HG02610 (cell line): ENCODE measurements around the gene PLEKHO2.
A peak's percentile ranks its signal among the peaks of the same experiment; 100 is the strongest.

Source experiments
- ATAC-seq: cut with Tn5 transposase; IDR thresholded peaks from one replicate; pipeline ENCODE4 v1.9.1; 2021; ENCODE audit warnings: mild to moderate bottlenecking, moderate library complexity; ENCODE audit not compliant: unreplicated experiment

The PLEKHO2 gene

DNA sequence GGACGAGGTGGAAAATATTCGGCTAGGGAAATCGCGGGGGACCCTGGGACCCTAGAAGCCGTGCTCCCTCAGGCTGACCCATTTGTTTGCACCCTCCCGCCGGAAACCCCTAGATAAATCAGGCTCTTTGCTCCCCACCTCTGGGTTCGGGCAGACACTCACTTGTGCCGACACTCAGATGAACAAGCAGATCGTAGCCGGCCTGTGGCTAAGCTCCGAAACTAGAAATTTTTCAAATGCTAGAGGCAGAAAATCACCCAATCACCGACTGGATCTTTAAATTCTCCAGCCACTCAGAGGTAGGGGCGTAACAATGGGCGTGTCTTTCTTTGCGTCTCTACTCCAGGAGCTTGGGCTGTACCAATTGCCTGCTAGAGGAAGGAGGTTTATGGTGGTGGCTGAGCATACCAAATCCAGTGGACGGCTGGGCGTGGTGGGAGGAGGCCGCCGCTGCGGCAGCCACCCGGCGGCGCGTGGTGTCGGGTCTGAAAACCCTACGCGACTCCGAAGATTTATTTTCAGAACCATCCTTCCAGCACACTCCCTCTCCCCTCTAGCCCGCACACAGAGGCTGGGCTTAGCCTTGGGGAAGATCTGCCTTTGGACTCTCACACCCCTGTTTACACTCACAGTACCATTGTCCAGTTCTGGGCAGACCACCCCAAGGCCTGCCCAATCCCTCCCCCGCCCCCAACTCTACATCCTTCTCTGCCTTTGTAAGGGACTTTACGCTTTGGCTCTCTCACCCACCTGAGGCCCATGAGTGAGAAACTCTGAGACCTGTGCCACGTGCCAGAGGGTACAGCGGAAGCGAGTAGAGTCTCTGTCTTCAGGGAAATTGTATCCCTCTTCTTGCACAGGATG is 16.1 kb upstream of the PLEKHO2 start, which contains the start of gene PIF1:
TSS of gene PIF1 (minus strand) at position 217 of the 864 bp plus-strand sequence. CDS start 1,312 bp downstream, outside the sequence.
- ATAC-seq: peak; percentile 90

DNA sequence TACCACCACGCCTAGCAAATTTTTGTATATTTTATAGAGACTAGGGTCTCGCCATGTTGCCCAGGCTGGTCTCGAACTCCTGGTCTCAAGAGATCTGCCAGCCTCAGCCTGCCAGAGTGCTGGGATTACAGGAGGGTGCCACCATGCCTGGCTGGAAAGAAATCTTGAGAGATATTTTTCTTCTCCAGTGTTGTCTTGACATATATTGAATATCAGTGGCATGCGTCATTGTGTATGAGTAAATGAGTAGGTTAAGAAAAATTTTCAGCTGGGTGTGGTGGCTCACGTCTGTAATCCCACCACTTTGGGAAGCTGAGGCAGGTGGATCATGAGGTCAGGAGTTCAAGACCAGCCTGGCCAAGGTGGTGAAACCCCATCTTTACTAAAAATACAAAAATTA is 12.7 kb upstream of the PLEKHO2 start:
- no peak for ATAC-seq

DNA sequence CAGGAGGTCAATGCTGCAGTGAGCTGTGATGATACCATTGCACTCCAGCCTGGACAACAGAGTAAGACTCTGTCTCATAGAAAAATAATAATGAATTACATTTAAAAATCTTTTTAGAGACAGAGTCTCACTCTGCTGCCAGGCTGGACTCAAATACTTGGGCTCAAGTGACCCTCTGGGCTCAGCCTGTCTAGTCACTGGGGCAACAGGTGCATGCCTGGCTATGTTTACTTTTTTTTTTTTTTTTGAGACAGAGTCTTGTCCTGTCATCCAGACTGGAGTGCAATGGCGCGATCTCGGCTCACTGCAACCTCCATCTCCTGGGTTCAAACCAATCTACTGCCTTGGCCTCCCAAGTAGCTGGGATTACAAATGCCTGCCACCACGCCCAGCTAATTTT is 8.0 kb upstream of the PLEKHO2 start:
- no peak for ATAC-seq

DNA sequence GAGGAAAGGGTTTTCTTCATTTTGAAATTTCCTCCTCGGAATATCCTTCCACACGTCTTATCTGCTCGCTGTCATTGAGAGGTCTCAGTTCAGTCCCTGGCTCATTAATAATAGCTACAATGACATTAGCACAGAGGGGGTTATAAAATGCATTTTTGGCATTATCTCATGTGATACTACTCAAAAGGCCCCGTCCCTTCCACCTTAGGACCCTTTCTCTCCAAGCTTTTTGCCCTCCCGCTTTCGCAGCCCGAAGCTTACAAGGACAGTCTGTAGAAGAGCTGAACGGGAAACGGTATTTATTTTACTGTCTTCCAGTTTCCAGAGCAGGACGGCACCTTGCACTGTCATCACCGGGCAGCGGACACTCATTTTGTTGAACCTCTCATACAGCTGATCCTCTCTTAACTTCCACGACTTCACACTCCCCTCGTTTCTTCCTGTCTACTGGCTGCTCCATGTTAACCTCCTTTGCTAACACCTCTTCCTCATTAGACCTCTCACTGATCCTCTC is 5.6 kb upstream of the PLEKHO2 start:
- ATAC-seq: peak; percentile 4

DNA sequence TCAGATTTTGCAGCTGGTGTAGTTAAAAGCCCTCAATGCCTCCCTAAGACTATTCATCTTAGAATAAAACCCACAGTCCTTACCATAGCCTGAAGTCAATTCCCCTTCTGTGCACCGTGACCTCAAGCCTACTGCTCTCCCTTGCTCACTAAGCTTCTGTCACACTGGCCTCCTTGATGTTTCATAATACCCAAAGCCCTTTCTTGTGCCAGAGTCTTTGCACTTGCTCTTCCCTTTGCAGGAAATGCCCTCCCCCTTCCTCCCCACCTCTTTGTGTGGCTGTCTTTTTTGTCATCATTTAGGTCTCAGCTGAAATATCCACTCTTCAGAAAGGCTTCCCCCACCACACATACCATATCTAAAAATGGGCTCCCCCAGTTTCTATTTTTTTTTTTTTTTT is 4.2 kb upstream of the PLEKHO2 start:
- no peak for ATAC-seq

DNA sequence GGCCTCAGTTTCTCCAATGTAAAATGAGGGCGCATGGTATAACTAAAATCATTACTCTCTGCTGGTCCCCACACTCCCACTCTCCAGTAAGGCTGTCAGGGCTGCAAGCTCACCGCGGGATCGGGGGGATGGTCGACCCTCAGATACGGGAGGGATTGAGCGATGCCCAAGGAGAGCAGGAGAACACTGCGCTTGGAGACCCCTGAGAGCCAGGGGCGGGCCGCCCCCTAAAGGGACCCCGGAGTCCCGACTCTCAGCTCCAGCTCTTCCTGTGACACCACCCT is 713 bp upstream of the PLEKHO2 start:
- no peak for ATAC-seq

DNA sequence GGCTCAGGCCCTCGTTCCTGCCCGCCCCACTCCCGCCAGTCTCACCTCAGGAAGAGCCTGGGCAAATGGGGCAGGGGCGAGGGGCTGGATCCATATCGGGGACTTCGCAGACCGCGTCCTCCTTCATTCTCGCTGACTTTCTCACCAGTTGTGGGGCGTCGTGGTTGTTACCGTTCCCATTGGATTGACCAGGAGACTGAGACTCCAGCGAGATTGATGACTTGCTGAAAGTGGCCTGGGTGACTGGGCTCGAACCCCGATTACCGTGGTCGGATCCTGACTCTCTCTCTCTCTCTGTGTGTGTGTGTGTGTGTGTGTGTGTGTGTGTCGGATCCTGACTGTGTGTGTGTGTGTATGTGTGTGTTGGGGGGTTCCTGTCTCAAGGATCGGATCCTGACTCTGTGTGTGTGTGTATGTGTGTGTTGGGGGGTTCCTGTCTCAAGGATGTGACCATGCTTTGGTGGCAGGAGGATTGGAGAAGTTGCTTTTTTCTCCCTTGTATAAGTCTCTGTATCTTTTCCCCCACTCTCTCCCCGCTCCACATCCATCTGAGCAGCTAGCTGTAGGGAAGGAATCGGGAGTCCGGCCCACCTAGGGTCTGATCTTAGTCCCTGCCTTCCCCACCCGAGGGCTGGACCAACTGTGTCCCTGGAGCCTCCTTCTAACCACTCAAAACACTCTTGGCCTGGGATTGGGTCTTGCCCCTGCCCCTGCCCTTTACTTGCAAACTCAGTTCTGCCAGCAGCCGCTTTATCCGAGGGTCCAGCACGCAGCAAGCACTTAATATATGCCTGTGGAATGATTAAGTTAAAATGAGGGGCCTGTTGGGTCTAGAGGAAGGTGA is 603 bp downstream of the PLEKHO2 start:
- no peak for ATAC-seq

DNA sequence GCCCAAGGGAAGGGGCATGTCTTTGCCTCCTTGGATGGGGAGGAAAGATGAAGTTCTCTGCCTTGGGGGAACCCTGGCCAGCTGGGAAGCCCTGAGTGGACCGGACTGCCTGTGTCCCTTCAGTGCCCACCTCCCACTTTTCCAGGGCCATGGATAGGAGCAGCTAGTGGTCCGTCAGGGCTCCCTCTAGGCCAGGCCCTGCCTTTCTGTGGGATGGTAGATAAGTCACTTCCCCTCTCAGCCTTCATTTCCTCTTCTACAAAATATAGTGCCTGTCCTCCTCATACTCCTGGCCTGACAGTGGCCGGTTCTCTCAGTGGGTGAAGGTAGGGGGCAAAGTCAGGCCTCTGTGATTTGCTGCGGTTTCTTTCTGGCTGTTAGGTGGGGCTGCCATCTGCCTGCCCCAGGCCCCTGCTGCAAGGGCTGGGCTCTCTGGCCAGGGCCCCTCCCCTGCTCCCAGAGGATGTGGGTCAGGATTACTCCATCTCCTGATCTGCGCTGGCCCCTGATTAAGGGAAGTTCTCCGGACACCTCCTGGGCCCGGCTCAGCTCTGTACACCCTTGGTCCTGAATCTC is 1.4 kb downstream of the PLEKHO2 start:
- ATAC-seq: no peak

DNA sequence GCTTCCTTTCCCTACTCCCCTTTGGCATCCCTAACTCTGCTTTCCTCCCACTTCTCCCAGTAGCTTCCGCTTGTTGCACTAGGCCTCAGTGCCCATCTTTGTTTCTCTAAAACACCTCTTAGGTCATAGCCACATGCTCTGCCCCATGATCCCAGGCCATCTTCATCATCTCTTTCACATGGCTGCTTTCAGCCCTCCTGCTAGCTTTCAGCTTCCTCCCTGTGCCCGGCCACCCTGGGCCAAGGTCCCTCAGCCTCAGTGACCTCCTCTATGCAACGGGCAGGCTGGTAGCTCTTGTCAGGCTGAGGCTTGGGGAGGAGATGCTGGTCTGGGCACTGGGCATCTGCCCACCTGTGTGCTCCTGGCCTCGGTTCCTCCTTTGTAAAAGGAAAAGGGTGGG is 2.3 kb downstream of the PLEKHO2 start:
- no peak for ATAC-seq

DNA sequence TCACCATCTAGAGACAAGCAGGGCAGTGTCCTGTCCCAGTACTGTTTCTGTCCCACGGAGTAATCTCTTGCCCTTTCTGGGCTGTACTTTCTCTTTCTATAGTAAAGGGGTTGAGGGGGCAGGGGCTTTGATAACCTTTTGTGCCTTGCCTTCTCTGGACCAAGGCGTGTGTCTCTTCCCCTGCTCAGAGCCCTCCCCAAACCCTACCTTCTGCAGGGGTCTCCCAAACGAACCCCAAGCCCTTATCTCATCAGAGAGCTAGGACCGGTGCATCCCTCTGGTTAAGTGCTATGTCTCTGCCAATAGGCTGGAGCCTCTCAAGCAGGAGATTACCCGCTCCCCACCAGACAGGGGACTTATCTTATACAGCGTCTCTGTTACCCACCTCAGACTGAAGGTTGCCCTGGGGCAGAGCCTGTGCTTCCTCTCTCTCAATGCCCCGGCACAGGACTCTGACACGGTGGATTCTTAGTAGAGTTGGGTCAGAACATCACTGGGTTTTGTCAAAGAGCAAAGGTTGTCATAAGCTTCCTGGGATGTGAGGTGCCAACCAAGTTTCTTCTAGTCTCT is 2.9 kb downstream of the PLEKHO2 start:
- no peak for ATAC-seq

DNA sequence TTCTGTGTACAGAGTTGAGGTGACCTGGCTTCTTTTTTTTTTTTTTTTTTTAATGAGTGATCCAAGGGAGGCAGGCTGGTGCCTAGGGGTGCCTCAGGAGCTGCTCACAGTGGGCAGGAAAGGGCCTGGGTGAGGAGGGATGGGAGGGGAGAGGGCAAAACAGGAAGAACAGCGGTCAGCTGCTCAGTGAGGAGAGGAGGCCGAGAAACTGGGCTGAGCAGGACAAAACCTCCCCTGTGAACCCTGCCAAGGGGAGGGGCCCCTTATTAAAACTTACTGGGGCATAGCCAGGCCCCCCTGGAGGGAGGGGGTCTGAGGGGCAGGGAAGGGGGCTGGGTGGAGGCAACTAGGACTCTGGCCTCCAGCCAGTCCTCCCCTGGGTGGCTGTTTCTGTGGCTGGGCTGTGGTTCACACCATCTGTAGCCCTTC is 3.5 kb downstream of the PLEKHO2 start:
- no peak for ATAC-seq

DNA sequence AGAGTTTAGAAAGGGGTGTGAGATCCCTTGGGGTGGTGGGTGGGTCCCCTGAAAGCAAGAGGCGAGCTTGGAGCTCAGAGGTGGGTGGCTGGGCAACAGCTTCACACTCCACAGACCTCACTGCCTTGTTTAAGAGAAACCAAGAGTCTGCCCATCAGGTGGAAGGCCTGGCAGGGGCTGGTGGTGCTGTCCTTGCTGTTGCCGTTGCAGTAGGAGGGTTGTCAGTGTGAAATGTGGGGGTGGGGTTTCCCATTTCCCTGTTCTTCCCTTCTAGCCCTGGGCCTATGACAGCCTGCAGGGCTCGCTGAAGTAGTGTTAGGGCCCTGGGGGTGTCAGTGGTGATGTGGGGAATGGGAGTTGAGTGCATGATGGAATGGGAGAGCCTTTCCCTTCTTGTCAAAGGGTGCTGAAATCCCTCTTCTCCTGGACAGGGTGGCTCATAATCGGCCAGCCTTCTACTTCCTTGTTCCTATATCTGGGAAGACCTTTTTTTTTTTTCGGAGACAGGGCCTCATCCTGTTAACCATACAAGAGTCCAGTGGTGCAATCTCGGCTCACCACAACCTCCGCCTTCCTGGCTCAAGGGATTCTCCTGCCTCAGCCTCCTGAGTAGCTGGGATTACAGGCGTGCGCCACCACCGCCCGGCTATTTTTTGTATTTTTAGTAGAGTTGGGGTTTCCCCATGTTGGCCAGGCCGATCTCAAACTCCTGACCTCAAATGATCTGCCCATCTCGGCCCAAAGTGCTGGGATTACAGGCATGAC is 4.3 kb downstream of the PLEKHO2 start:
- no peak for ATAC-seq

DNA sequence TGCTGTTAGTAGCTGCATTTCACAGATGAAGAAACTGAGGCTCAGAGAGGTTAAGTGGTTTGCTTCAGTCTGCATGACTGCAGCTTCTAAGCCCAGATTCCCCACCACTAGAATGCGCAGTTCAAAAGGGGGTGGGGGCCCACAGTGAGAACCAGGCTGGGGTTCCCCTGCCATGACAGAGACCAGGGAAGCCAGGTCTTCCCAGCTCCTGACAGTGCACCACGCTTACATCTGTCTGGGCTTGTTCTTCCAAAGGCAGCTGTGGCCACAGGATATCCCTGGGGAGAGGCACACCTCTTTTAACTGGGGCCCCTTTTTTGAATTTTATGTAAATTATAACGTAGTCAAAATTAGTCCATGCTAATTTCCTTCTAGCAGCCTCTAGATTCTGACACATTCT is 5.3 kb downstream of the PLEKHO2 start:
- no peak for ATAC-seq

DNA sequence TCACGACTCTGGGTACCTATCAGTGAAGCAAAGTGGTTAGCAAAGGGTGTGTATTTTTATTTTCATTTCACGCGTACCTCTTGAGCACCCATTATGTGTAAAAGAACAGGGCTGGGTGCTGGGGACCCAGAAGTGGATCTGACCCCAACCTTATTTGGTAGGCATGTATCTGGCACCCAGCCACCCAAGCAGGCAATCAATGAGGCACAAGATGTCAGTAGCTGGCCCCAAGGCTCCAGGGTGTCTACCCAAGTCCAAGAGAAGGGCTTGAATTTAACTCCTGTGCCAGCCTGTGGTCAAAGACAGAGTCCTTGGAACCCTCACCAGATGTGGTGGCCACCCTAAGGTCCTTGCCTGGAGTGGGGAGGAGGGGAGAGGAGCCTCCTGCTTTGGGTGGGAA is 5.7 kb downstream of the PLEKHO2 start:
- ATAC-seq: no peak

DNA sequence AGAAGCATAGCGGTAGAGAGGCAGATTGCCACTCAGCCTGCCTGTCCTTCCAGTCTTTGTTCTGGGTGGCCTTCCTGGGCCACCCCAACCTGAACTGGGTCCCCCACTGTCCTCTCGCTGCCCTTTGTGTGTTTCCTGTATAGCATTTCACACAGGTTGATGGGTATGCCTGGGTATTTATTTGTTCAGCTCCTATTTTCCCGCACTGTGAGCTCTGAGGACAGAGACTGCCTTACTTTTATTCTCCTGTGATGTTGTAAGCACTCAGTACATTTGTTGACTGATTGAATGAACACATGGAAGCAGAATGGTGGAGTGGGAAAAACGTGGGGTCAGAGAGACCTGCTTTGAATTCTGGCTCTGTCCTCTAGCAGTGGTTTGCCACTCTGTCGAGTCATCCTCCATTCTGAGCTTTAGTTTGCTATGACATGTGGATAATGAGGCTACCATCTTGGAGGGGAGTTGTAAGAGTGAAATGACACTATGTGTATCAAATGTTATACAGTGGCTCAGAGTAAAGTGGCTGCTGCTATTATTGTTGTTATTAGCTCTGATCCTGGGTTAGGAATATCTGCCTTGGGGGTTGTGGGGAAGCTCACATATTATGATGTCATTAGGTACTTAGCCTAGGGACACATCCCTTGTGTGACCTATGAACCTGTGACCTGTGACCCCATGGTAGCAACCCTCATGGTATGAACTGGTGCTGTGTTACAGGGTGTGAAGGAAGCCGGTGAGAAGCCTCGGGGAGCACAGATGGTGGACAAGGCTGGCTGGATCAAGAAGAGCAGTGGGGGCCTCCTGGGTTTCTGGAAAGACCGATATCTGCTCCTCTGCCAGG is 6.4 kb downstream of the PLEKHO2 start:
- ATAC-seq: no peak

DNA sequence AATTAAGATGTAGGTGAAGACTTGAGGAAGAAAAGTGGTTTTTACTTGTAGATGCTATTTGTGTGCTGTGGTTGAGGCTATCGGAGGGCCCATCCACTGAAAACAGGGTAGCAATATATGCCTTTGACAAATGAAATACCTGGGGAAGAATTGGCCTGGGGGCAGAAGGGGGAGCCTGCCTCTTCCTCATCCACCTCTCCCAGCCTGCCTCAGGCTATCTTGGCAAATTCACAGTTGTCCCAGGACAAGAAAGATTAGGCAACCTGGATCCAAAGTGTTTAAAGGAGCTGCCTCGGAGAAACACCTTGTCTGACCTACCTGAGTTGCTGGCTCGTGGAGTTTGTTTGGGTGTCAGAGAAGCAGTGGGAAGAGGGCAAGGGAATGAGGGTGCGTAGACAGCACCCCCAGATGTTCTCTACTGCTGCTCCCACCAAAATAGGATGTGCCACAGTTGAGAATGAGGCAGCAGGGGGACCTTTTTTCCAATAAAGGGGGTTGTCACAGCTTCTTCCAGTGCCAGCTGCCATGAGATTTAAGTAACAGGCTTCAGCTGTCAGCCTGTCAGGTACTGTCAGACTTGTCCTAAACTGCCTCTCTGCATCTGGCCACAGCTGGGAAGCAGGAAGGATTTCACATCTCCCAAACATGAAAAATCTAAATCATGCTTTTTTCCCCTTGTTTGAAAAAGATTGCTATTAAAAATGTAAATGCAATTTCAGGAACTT is 9.2 kb downstream of the PLEKHO2 start:
- ATAC-seq: no peak

DNA sequence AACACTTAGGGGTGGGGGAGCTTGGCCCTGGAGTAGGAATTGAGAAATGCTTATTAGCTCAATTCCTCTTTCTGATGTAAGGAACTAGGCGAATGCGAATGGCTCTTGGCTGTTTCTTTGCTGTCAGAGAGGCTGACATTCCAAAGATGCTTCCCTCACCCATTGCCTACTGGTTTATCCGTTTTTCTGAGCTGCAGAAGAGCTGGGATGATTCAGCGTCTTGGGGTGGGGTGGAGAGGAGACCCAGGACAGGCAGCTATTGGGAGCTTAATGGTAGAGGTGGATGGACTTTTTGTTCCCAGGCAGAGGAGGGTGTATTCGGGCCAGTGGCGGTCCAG is 9.8 kb downstream of the PLEKHO2 start:
- no peak for ATAC-seq

DNA sequence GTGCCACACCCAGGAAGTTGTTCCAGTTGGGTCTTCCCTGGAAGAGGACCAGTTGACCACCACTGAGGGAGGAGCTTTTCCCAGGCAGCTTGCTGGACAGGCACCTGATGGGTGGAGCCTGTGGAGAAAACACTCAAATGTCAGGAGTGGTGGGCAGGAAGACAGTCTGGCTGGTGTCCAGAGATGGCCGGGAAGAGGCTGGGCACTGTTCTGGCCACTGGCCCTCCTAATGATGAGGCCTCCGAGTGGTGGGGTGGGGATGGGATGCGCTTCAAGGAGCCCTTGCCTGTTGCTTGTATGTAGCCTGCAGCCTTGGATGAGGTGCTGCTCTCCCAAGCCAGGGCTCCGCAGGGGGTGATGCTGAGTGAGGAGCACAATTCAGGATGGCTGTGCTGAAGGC is 12.3 kb downstream of the PLEKHO2 start:
- no peak for ATAC-seq

DNA sequence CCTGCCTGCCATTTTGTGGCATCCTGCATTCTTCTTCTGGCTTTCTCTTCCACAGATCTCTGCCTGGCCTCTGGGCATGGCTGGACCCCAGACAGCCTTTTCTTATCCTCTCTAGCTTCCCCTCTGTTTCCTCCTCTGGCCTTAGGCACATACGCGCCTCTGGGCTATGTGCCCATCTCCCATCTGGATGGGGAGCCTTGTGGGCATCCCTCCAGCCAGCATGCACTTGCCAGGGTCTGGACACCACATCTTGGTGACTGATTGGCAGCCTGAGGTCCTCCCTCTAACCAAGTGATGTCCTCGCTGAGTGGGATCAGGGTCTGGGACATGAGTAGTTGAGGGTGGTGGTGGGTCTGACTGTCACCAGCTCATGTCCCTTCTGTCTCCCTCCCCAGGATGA is 12.8 kb downstream of the PLEKHO2 start:
- no peak for ATAC-seq
